IMR-90 (cell line): Measurements from ENCODE around the gene FOSB.

Experiments
- CTCF ChIP-seq: conservative IDR thresholded peaks from 2 replicates; pipeline ENCODE4 v1.5.1; 2012; ENCODE audit warnings: mild to moderate bottlenecking, low read depth, low read length, improper control_type of control experiment
- ELK1 ChIP-seq: fragments of 150-350 bp; IDR thresholded peaks from 2 replicates; pipeline ENCODE4 v1.6.1; 2016; ENCODE audit warnings: low read depth, mild to moderate bottlenecking, low read length, moderate library complexity, borderline replicate concordance
- POLR2A ChIP-seq: IDR thresholded peaks from 2 replicates; pipeline ENCODE4 v1.6.1; 2012; ENCODE audit warnings: mild to moderate bottlenecking, low read depth, low read length

- no peak for TF ChIP-seq POLR2A
- TF ChIP-seq CTCF, result no peak
- no peak for TF ChIP-seq ELK1
Observed at GRCh38 chr19:45495178-45495577, 27.4 kb downstream of the FOSB start.
